IPS-18c (cell line): ENCODE data around the gene EBF3.

Experiments
- H3K4me3 ChIP-seq: 2 replicates; pipeline ENCODE4 v1.7.0; 2013; ENCODE audit warnings: low read depth, mild to moderate bottlenecking, low read length, moderate library complexity; ENCODE audit not compliant: insufficient read depth
- H3K9me3 ChIP-seq: one replicate; pipeline ENCODE4 v1.6.1; 2013; ENCODE audit warnings: mild to moderate bottlenecking, low read length, moderate library complexity; ENCODE audit not compliant: control insufficient read depth, insufficient read depth

The EBF3 gene

GRCh38 chr10:129880191-129880870, 83.7 kb downstream of the EBF3 start:
- Histone ChIP-seq H3K4me3 (no peak overlapping the region), H3K9me3 (no peaks in the 10 kb centered on the region)

- no peak overlapping the region for H3K4me3 ChIP-seq
- H3K9me3 ChIP-seq = no peaks in the 10 kb centered on the region
These were observed 84.4 kb downstream of the EBF3 start for GRCh38 chr10:129879655-129880054.

- H3K9me3 ChIP-seq = no peaks in the 10 kb centered on the region
- no peak overlapping the region for H3K4me3 ChIP-seq
These were observed 85.2 kb downstream of the EBF3 start for GRCh38 chr10:129878835-129879234.

GRCh38 chr10:129877773-129878371, 86.2 kb downstream of the EBF3 start:
- no peaks in the 10 kb centered on the region for H3K9me3 ChIP-seq
- H3K4me3 ChIP-seq = no peak overlapping the region

- H3K4me3 ChIP-seq = no peak overlapping the region
- no peaks in the 10 kb centered on the region for H3K9me3 ChIP-seq
These were observed 87.2 kb downstream of the EBF3 start for GRCh38 chr10:129876838-129877237.

- no peak overlapping the region for H3K4me3 ChIP-seq
- H3K9me3 ChIP-seq = no peaks in the 10 kb centered on the region
These were observed 87.9 kb downstream of the EBF3 start for GRCh38 chr10:129875993-129876726.

- Histone ChIP-seq H3K9me3 (no peaks in the 10 kb centered on the region), H3K4me3 (no peak overlapping the region)
These were observed 90.7 kb downstream of the EBF3 start for GRCh38 chr10:129873351-129873750.

DNA sequence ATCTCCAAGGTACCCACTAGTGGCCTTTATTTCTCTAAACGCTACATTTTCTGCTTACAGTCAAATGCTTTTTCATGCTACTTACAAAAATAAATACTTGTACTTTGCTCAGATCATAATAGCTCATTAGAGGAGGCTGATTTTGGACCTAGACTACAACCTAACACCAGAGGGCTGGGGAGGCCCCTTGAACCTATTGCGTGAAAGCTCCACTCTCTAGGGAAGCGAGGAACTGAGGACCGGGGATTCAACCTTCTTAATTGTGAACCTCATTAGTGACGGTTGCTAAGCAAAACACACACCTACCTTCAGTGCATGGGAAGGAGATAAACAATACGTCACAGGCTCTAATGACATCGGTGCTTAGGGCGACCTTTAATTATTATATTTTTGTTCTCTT, 92.1 kb downstream of the EBF3 start:
- Histone ChIP-seq H3K9me3 (no peaks in the 10 kb centered on the region), H3K4me3 (no peak overlapping the region)

- H3K9me3 ChIP-seq = no peaks in the 10 kb centered on the region
- no peak overlapping the region for H3K4me3 ChIP-seq
These were observed 93.0 kb downstream of the EBF3 start for GRCh38 chr10:129870961-129871621.

DNA sequence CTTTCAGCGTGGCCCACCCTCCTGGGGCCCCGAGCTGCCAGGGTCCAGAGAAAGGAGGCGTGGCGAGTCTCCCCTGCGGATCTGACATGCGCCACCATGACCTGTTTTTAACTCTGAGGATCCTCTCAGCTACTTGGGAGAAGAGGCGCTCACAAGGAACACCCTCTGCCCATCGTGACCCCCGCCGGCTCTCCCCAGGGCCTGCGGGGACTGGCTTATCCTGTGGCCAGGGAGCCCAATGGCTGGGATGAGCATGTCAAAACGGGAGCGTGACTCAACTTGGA, 93.7 kb downstream of the EBF3 start:
- H3K4me3 ChIP-seq = no peak overlapping the region

DNA sequence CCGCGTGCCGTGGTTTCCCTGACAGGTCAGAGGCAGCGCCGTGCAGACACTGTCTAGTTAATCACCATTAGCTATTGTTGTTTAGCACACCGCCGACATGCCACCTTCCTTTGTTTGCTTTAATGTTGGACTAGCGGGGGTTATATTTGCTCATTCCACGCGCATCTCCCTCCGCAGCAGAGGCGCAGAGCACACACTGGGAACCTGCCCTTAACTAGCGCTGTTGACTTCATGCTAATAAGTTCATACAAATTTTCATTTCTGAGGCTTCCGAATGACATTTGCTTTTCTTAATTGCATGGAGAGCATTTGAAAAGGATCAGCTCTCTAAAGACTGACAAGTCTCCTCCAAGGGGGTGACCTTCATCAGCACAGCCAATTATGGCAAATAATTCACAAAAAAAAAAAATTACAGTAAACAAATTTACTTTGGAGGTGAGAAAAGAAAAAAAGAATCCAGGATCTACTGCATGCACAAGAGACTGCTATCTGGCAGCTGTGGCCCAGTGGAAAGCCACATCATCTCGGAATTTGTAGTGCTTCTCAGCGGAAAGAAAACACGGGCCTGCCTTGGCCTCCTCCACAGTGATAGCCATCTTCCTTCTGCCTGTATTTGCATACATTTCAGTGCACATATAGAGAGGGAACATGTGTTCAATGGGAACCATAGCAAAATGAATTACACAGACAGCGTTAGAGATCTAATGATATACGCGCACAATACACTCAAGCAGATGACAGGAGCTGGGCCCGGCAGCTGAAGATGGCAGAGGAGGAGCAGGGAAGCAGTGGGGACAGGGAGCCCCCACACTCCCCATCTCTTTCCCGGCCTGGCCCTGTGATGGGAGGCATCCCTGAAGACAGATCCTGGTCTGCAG, 94.2 kb downstream of the EBF3 start:
- Histone ChIP-seq H3K9me3 (no peaks in the 10 kb centered on the region), H3K4me3 (no peak overlapping the region)

More for the DNA sequence above, 93.7 kb downstream of the EBF3 start:
- no peaks in the 10 kb centered on the region for H3K9me3 ChIP-seq

DNA sequence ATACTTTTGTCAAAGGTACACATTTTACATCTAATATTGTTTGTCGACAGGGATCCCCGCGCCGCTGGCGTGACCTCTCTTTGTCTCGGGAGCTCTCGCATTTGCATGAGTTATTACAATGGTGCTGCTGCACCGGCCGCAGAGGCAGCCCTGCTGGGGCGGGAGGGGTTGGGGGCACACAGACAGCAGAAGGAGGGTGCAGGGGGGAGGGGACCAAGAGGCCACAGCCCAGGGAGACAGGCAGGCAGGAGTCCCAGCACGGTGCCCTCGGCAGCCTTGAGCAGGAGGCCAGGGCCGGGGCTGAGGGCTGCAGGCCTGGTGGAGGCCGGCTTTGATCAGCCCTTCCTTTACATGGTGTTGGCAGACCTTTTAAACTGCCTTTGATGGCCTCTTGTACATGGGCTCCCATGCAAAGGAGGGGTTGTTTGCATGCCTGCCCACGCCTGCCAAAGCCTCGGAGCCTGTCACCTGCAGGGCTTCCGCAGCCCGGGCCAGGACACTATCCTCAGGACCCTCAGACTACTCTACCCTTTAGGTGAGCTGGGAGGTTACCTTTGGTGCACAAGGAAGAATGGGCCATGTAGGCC, 95.5 kb downstream of the EBF3 start:
- Histone ChIP-seq H3K9me3 (no peaks in the 10 kb centered on the region), H3K4me3 (no peak overlapping the region)

- H3K9me3 ChIP-seq = no peaks in the 10 kb centered on the region
These were observed 96.4 kb downstream of the EBF3 start for GRCh38 chr10:129867631-129868179.

DNA sequence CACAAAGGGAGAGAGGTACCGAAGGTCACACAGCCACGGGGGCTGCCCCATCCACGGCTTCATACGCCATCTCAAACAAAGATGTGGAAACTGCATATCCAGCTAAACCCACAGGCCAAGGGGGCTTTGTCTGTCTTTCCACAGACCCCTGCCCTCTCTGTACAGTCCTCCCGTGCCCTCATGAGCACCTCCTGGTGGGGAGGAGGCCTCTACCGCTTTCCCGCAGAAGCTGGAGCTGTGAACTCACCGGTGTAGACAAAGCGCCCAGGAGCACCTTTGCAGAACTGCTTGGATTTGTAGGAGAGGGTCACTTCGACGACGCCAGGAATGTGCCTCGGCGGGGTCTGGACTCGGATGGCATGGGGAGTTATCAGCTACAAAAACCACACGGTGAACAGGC, 97.2 kb downstream of the EBF3 start:
- H3K4me3 ChIP-seq = no peak overlapping the region
- H3K9me3 ChIP-seq = no peaks in the 10 kb centered on the region

More at GRCh38 chr10:129867631-129868179, 96.4 kb downstream of the EBF3 start:
- no peak overlapping the region for H3K4me3 ChIP-seq

- Histone ChIP-seq H3K9me3 (no peaks in the 10 kb centered on the region), H3K4me3 (no peak overlapping the region)
These were observed 98.1 kb downstream of the EBF3 start for GRCh38 chr10:129865960-129866359.

- no peaks in the 10 kb centered on the region for H3K9me3 ChIP-seq
- no peak overlapping the region; the same call in 1 of the 2 replicates for H3K4me3 ChIP-seq
These were observed 98.7 kb downstream of the EBF3 start for GRCh38 chr10:129865413-129865812.
